ENCODE measurements around the gene SLC1A1.
A peak's percentile ranks its signal among the peaks of the same experiment; 100 is the strongest.

The SLC1A1 gene

DNA sequence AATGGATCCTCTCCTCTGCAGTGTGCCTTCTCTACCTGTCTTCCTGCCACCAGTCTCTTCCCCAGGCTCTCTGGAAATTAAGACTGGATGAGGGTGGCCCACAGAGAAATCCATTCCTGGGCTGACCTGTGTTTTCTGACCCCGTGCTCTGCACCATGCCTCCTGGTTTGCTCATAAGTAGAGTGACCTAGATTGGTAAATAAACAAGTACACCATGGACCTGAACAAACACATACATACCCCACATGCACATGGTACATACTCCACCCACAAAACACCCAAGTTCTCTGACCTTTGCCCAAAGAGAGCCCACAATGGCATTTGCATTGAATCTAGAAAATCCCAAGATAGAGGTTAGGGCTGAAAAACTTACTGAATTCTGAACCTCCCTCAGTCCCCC, 94.4 kb downstream of the SLC1A1 start:
- H3K4ac ChIP-seq (ENCODE audit: low read depth, low read length) = no peak overlapping the region
- no peak overlapping the region for H4K12ac ChIP-seq (ENCODE audit: low read depth, low read length)
- H4K8ac ChIP-seq (ENCODE audit: low read depth, low read length) = no peak overlapping the region
- no peak for DNase-seq
- H3K23ac ChIP-seq (ENCODE audit: low read length) = no peak overlapping the region
- no peak overlapping the region for H4K91ac ChIP-seq (ENCODE audit: low read depth, low read length)
- H2BK120ac ChIP-seq (ENCODE audit: insufficient read depth, low read length, poor library complexity) = no peak overlapping the region
- H3K79me2 ChIP-seq (ENCODE audit: control insufficient read depth, insufficient read depth, low read length, poor library complexity) = no peaks in the 10 kb centered on the region
- no peak overlapping the region for H2BK12ac ChIP-seq (ENCODE audit: low read length)
- H3K36me3 ChIP-seq (ENCODE audit: control insufficient read depth in 1 of 2, insufficient read depth in 2 of 2, low read length in 2 of 2) = no peaks in the 10 kb centered on the region
- no peak overlapping the region for H3K4me2 ChIP-seq (ENCODE audit: low read length)
- no peak overlapping the region for H2AK5ac ChIP-seq (ENCODE audit: low read length)
- H3K27ac ChIP-seq (ENCODE audit: low read depth, low read length) = no peak overlapping the region
- H3K4me3 ChIP-seq (ENCODE audit: low read depth, low read length) = no peak overlapping the region
- no peak overlapping the region for H3K9ac ChIP-seq (ENCODE audit: low read length)
- no peak overlapping the region for H2BK5ac ChIP-seq (ENCODE audit: low read depth, low read length, poor library complexity)
- H3K27me3 ChIP-seq (ENCODE audit: insufficient read depth, low read length) = no peaks in the 10 kb centered on the region
- peaks cover 2% of the 10 kb centered on the region for H3K79me1 ChIP-seq (ENCODE audit: low read length)
- WGBS (ENCODE audit: extremely low coverage, insufficient coverage, insufficient read length) = no CpG with 5 or more reads among the region's 1 CpG
- no peak overlapping the region for H3K18ac ChIP-seq (ENCODE audit: low read length)
- no peak overlapping the region for H3K14ac ChIP-seq (ENCODE audit: low read length)
- peaks cover 2% of the 10 kb centered on the region for H3K9me3 ChIP-seq (ENCODE audit: insufficient read depth, low read depth, low read length)
- peaks cover 0 to 1% of the 10 kb centered on the region in 2 experiments for H3K4me1 ChIP-seq (ENCODE audit: control insufficient read depth in 1 of 2, insufficient read depth in 2 of 2, low read length in 2 of 2)
- H2AFZ ChIP-seq (ENCODE audit: insufficient read depth, low read length, poor library complexity) = no peak overlapping the region

DNA sequence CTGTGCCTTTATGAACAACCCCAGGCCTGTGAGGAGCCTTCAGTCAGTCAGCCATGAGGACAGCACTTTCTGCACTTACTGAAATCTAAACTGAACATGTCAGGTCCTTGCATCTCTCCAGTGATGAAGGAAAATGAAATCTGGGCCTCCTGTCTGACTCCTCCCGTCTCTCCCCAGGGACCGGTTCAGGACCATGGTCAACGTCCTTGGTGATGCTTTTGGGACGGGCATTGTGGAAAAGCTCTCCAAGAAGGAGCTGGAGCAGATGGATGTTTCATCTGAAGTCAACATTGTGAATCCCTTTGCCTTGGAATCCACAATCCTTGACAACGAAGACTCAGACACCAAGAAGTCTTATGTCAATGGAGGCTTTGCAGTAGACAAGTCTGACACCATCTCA, 94.9 kb downstream of the SLC1A1 start:
- no peak overlapping the region for H4K91ac ChIP-seq (ENCODE audit: low read depth, low read length)
- no peak overlapping the region for H2BK12ac ChIP-seq (ENCODE audit: low read length)
- H3K79me2 ChIP-seq (ENCODE audit: control insufficient read depth, insufficient read depth, low read length, poor library complexity) = no peaks in the 10 kb centered on the region
- WGBS (ENCODE audit: extremely low coverage, insufficient coverage, insufficient read length) = no CpG with 5 or more reads among the region's 5 CpGs
- peaks cover 2% of the 10 kb centered on the region for H3K79me1 ChIP-seq (ENCODE audit: low read length)
- no peak overlapping the region for H3K18ac ChIP-seq (ENCODE audit: low read length)
- no peaks in the 10 kb centered on the region for H3K36me3 ChIP-seq (ENCODE audit: control insufficient read depth in 1 of 2, insufficient read depth in 2 of 2, low read length in 2 of 2)
- no peak overlapping the region for H3K23ac ChIP-seq (ENCODE audit: low read length)
- no peak overlapping the region for H3K4me2 ChIP-seq (ENCODE audit: low read length)
- H3K27me3 ChIP-seq (ENCODE audit: insufficient read depth, low read length) = no peaks in the 10 kb centered on the region
- no peak overlapping the region for H4K12ac ChIP-seq (ENCODE audit: low read depth, low read length)
- H4K8ac ChIP-seq (ENCODE audit: low read depth, low read length) = no peak overlapping the region
- H2AK5ac ChIP-seq (ENCODE audit: low read length) = no peak overlapping the region
- peaks cover 0 to 3% of the 10 kb centered on the region in 2 experiments for H3K4me1 ChIP-seq (ENCODE audit: control insufficient read depth in 1 of 2, insufficient read depth in 2 of 2, low read length in 2 of 2)
- no peak overlapping the region for H3K4ac ChIP-seq (ENCODE audit: low read depth, low read length)
- H3K4me3 ChIP-seq (ENCODE audit: low read depth, low read length) = no peak overlapping the region
- no peak overlapping the region for H3K9ac ChIP-seq (ENCODE audit: low read length)
- DNase-seq = no peak
- peaks cover 2% of the 10 kb centered on the region for H3K9me3 ChIP-seq (ENCODE audit: insufficient read depth, low read depth, low read length)
- no peak overlapping the region for H2BK120ac ChIP-seq (ENCODE audit: insufficient read depth, low read length, poor library complexity)
- no peak overlapping the region for H3K14ac ChIP-seq (ENCODE audit: low read length)
- no peak overlapping the region for H2BK5ac ChIP-seq (ENCODE audit: low read depth, low read length, poor library complexity)
- no peak overlapping the region for H3K27ac ChIP-seq (ENCODE audit: low read depth, low read length)
- H2AFZ ChIP-seq (ENCODE audit: insufficient read depth, low read length, poor library complexity) = no peak overlapping the region

DNA sequence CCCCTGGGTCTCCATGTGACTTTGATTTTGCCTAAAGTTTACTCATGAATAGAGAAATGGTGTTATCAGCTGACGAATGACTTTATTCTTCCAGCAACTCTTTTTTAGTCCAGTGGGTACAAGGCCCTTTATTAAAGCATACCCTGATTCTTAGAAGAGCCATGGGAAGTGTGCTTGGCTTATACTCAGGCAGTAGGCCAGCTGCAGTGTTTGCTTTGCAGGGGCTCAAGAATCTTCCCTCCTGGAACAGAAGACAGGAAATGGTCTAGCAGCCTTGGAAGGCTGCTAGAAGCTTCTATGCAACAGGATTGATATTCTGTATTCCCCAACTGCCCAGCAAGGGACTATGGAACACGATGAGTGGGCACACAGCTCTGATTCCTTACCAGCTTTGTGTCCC, 98.5 kb downstream of the SLC1A1 start:
- no peak overlapping the region for H3K4me3 ChIP-seq (ENCODE audit: low read depth, low read length)
- H3K4me2 ChIP-seq (ENCODE audit: low read length) = no peak overlapping the region
- H2BK120ac ChIP-seq (ENCODE audit: insufficient read depth, low read length, poor library complexity) = no peak overlapping the region
- H4K8ac ChIP-seq (ENCODE audit: low read depth, low read length) = no peak overlapping the region
- H3K36me3 ChIP-seq (ENCODE audit: control insufficient read depth in 1 of 2, insufficient read depth in 2 of 2, low read length in 2 of 2) = no peaks in the 10 kb centered on the region
- H2BK5ac ChIP-seq (ENCODE audit: low read depth, low read length, poor library complexity) = no peak overlapping the region
- no peak overlapping the region for H3K4ac ChIP-seq (ENCODE audit: low read depth, low read length)
- no peaks in the 10 kb centered on the region for H3K27me3 ChIP-seq (ENCODE audit: insufficient read depth, low read length)
- H3K9me3 ChIP-seq (ENCODE audit: insufficient read depth, low read depth, low read length) = no peaks in the 10 kb centered on the region
- H3K9ac ChIP-seq (ENCODE audit: low read length) = no peak overlapping the region
- H2AK5ac ChIP-seq (ENCODE audit: low read length) = no peak overlapping the region
- no peak for DNase-seq
- no peak overlapping the region for H3K23ac ChIP-seq (ENCODE audit: low read length)
- no CpG with 5 or more reads among the region's 2 CpGs for WGBS (ENCODE audit: extremely low coverage, insufficient coverage, insufficient read length)
- no peak overlapping the region for H2AFZ ChIP-seq (ENCODE audit: insufficient read depth, low read length, poor library complexity)
- peaks cover 3% of the 10 kb centered on the region for H3K79me1 ChIP-seq (ENCODE audit: low read length)
- no peak overlapping the region for H3K27ac ChIP-seq (ENCODE audit: low read depth, low read length)
- no peak overlapping the region for H3K14ac ChIP-seq (ENCODE audit: low read length)
- H3K79me2 ChIP-seq (ENCODE audit: control insufficient read depth, insufficient read depth, low read length, poor library complexity) = no peaks in the 10 kb centered on the region
- no peak overlapping the region for H3K18ac ChIP-seq (ENCODE audit: low read length)
- H3K4me1 ChIP-seq (ENCODE audit: control insufficient read depth in 1 of 2, insufficient read depth in 2 of 2, low read length in 2 of 2) = peaks cover 2 to 14% of the 10 kb centered on the region in 2 experiments
- no peak overlapping the region for H4K91ac ChIP-seq (ENCODE audit: low read depth, low read length)
- H2BK12ac ChIP-seq (ENCODE audit: low read length) = no peak overlapping the region
- H4K12ac ChIP-seq (ENCODE audit: low read depth, low read length) = no peak overlapping the region

DNA sequence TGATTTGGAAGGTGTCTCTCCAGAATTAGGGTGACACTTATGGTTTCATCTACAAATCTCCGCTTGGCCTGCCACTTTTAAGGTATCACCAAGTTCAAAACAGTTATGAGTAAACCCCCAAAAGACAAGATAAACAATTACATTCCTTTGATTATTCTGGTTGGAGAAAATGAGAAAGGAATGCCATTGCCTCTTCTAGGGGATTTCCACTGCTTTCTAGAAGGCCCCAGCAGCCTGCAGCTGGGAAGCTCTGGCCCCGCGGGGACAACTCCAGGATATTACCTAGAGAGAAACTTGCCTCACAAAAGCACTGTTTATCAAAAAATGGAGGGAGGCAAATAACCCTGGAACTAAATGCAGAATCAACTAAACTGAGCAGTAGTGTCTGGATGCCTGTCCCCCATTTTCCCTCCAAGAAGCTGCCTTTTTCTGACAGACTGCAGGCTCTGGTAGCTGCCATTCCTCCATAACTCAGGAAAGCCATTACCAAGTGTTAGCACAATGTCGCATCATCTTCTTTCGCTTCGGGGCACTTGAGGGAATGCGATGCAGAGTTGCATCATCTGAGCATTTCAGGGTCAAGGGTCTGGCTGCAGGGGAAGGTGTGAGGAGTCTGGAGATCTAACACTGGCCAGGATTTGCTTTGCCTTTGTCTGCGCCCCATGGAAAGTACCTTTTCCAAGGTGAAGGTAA, 100.3 kb downstream of the SLC1A1 start:
- no peaks in the 10 kb centered on the region for H3K27me3 ChIP-seq (ENCODE audit: insufficient read depth, low read length)
- H3K14ac ChIP-seq (ENCODE audit: low read length) = no peak overlapping the region
- H3K36me3 ChIP-seq (ENCODE audit: control insufficient read depth in 1 of 2, insufficient read depth in 2 of 2, low read length in 2 of 2) = no peaks in the 10 kb centered on the region
- no peak overlapping the region for H2AK5ac ChIP-seq (ENCODE audit: low read length)
- H4K8ac ChIP-seq (ENCODE audit: low read depth, low read length) = no peak overlapping the region
- peaks cover 2 to 14% of the 10 kb centered on the region in 2 experiments for H3K4me1 ChIP-seq (ENCODE audit: control insufficient read depth in 1 of 2, insufficient read depth in 2 of 2, low read length in 2 of 2)
- peak; percentile 35 to 67 for DNase-seq
- no peak overlapping the region for H4K91ac ChIP-seq (ENCODE audit: low read depth, low read length)
- no peak overlapping the region for H4K12ac ChIP-seq (ENCODE audit: low read depth, low read length)
- H3K79me2 ChIP-seq (ENCODE audit: control insufficient read depth, insufficient read depth, low read length, poor library complexity) = no peaks in the 10 kb centered on the region
- no CpG with 5 or more reads among the region's 8 CpGs for WGBS (ENCODE audit: extremely low coverage, insufficient coverage, insufficient read length)
- H3K4me2 ChIP-seq (ENCODE audit: low read length) = peak overlapping the region; percentile 1
- no peak overlapping the region for H3K4ac ChIP-seq (ENCODE audit: low read depth, low read length)
- H2BK12ac ChIP-seq (ENCODE audit: low read length) = no peak overlapping the region
- H3K23ac ChIP-seq (ENCODE audit: low read length) = no peak overlapping the region
- H3K18ac ChIP-seq (ENCODE audit: low read length) = no peak overlapping the region
- no peaks in the 10 kb centered on the region for H3K9me3 ChIP-seq (ENCODE audit: insufficient read depth, low read depth, low read length)
- no peak overlapping the region for H3K4me3 ChIP-seq (ENCODE audit: low read depth, low read length)
- H3K9ac ChIP-seq (ENCODE audit: low read length) = no peak overlapping the region
- H2BK5ac ChIP-seq (ENCODE audit: low read depth, low read length, poor library complexity) = no peak overlapping the region
- H3K79me1 ChIP-seq (ENCODE audit: low read length) = peaks cover 3% of the 10 kb centered on the region
- no peak overlapping the region for H2BK120ac ChIP-seq (ENCODE audit: insufficient read depth, low read length, poor library complexity)
- H2AFZ ChIP-seq (ENCODE audit: insufficient read depth, low read length, poor library complexity) = no peak overlapping the region
- peak overlapping the region; percentile 46 for H3K27ac ChIP-seq (ENCODE audit: low read depth, low read length)
